GM03348 (cell line): ENCODE measurements around the gene IGF2BP2.
"Not testable (repeated sequence)": the region's sequence is repeated elsewhere in the genome, so short reads cannot be mapped to it uniquely, and the experiment has no call there.

Source experiments
- DNase-seq: peaks from one replicate; pipeline ENCODE4 v3.0.0; 2012; ENCODE audit warnings: low spot score

The IGF2BP2 gene

DNA sequence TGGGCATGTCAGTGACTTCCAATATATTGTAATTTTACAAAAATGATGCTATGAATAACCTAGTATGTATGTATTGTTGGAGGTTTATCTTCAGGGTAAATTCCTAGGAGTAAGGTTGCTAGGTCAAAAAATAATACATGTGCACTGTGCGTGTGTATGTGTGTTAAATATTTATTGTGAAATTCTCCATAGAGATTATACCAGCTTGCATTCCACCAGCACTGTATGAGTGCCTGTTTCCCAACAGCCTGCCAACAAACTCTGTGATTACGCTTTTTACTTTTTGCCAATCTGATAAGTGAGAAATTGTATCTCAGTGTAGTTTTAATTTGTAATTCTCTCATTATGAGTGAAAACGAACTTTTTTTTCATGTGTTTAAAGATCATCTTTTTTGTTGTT, 12.6 kb upstream of the IGF2BP2 start:
- peak; percentile 26 for DNase-seq

- no peak for DNase-seq
Measured at GRCh38 chr3:185831990-185832389, 7.1 kb upstream of the IGF2BP2 start.

GRCh38 chr3:185831195-185831594, 6.4 kb upstream of the IGF2BP2 start:
- no peak for DNase-seq

GRCh38 chr3:185830018-185830797, 5.4 kb upstream of the IGF2BP2 start:
- DNase-seq, result no peak

DNA sequence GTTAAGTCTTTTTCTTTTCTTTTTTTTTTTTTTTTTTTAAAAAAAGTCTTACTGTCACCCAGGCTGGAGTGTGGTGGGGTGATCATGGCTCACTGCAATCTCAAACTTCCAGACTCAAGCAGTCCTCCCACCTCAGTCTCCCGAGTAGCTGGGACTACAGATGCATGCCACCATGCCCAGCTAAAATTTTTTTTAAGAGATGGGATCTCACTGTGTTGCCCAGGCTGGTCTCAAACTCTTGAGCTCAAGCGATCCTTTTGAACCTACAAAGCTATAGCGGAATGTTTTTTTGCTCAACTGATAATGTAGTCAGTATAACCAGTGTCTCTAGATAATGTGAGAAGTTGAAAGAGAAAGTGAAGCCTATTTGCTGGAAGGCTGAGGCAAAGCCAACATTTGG, 3.9 kb upstream of the IGF2BP2 start:
- DNase-seq, result no peak

- DNase-seq, result no peak
Measured at GRCh38 chr3:185827595-185828344, 2.9 kb upstream of the IGF2BP2 start.

DNA sequence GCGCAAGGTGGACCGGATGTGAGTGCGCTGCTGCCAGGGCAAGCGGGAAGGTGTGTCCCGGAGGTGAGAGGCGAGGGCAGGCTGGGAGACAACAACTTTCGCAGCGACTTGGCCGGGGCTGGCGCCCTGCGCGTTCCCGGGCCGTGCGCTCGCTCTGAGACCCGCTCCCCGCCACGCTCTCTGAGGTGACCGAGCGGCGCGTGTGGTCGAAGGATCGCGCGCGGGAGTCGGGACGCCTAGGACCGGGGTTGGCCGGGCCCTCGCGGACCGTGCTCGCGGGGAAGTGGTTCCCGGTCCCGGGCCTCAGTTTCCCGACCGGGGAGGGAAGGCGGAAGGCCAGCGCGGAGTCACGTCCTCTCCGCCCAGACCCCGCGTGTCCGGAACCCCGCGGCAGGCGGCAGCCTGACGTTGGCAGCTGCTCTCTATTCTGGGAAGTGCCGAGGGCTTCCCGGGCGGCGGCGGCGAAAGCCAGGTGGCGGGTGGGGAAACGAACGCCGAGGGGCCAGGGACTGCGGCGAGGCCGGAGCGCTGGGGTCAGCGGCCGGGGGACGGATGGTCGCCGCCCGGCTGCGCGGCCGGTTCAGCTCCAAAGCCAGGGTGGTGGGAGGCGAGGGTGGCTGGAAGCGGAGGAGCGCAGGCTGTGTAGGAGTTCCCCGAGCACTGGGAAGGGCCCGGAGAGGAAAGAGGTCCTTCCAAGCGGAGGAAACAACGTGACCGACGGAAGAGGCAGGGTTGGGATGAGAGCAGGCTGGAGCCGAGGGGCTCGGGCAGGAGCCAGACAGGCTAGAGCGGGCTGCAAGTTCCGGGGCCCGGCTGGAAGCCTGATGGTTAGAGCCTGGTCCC, 1.0 kb upstream of the IGF2BP2 start:
- peak; percentile 70 for DNase-seq

DNA sequence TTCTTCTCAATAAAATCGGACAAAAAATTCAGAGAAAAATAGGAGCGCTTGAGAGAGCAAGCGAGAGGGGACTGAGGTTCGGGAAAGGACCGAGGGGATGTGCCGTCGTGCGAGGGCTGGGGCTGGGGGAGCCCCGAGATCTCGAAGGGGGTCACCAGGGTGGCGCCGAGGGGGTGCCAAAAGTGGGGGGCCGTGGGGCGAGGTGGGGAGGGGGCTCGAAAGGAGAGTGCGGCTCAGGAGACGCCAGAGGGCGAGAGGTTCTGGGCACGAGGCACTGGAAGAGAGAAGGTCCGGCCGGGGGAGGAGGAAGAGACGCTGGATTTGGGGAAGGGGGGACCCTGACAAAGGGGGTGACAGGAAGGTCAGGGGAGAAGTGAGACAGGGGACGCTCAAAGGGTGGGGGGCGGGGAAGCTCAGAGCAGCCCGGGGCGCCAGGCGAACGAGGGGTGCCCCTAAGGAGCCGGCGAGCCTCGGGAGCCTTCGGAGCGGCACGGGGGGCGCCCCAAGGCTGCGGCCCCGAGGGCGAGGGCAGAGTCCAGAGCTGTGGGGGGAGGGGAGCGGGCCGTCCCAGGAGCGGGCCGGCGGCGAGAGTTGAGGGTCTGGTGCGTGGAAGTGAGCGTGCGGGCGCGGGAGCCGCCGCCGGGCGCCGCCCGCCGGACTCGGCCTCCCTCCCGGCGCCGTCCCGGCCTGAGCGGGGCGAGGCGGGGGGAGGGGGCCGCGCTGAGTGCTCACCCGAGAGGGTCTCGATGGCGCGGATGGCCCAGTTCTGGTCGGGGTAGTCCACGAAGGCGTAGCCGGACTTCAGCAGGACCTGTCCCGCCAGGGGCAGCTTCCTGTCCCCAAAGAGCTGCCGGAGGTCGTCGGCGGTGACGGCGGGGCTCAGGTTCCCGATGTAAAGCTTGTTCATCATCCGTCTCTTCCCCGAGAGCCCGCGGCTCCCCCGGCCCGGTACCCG, 514 bp downstream of the IGF2BP2 start:
- DNase-seq, result peak; percentile 63

- DNase-seq, result peak; percentile 71
Measured at GRCh38 chr3:185823078-185824044, 1.5 kb downstream of the IGF2BP2 start.

DNA sequence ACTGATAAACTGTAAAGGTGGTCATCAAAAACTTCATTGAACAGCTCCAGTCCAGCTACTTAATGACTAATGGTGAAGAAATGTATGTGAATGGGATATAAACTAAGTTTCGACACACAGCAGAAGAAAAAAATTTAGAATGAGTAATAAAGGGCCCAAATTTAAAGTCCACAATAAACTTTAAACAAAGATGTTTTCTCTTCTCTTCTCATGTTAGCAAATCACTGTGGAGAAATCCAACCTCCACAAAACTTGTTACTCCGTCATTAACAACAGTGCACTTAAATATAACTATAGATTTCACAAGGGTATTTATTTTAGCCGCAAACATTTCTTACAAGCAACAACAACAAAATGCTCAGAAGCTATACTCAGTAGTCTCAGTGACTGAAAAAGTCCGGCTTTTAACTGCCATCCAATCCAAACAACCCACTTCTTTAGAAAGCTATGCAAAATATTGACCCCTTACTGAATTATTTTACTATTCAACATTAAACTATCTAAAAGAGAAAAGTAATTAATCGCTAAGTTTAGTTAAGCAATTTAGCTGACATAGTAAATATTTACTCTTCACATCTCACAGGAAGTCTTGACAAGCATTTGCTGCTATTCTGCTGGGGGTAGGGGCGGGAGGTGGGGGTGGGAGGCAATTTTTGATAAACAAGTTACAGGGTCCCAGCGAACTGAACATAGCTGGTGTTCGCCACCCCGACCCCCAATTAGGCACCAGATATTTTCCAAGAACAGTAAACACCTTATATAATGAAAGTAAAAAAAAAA, 2.4 kb downstream of the IGF2BP2 start:
- peak; percentile 29 for DNase-seq

- peak; percentile 72 for DNase-seq
Measured at GRCh38 chr3:185820973-185821758, 3.7 kb downstream of the IGF2BP2 start.

DNA sequence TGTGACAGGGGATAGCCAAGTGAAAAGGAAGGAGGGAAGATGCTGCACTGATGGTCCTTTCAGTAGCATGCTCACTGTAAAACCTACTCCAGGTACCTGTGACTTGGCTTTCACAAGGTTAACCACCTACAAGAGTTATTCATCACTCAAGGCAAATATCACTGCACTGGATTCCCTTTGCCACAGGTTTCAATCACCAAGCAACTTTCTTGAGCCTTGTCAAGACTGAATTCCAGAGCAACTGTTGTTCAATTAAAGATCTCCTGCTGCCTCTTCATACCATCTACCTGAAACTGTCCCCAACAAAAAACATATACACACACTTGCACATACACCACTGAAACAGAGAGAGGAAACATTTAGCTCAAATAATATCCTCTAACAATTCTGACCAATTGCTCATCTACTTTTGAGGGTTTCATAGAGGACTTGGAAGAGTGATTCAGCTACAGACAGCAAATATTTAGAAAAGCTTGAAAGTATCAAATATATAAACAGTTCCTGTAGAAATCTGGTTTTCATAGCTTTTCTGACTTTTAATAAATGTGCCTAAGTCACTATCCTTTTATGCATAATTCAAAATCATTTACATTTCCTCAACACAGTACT, 6.5 kb downstream of the IGF2BP2 start:
- no peak for DNase-seq

DNA sequence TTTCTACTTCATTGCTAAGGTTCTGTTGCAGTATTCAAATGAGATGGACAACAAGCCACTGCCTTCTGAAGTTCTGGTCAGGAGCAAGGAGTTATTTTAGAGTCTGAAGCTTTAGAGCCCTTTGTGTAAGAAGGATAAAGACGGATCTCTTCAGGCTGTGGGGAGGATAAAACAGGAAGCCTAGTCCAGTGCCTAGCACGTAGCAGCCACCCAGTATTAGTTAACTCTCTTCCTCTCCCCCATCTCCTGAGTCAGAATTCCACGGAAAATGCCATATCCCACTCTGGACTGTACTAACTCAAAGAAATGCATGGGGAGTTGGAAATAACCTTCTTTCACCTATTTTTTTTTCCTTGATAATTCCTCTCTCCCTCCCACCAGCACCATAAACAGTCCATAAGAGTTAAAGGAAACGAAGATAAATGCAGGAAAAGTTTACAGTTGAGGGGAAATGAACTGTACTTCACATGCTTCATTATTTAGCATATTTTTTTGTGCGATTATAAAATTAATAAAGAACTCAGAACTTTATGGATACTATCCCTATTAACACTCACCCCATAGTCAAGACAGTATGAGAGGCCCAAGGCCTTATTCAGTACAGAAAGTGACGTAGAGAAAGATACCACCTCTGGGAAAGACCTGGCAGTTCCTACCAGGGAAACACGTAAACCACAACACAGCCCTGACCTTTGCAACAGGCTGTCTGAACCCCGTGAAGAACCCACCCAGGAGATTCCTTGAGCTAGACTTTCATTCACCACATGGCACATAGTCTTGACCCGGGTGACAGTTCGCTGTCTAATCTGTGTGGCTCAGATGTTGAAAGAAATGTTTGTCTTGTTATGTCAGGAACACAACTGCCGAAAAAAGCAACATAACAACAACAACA, 9.2 kb downstream of the IGF2BP2 start:
- no peak for DNase-seq

GRCh38 chr3:185813691-185814215, 11.1 kb downstream of the IGF2BP2 start:
- DNase-seq, result peak; percentile 66

DNA sequence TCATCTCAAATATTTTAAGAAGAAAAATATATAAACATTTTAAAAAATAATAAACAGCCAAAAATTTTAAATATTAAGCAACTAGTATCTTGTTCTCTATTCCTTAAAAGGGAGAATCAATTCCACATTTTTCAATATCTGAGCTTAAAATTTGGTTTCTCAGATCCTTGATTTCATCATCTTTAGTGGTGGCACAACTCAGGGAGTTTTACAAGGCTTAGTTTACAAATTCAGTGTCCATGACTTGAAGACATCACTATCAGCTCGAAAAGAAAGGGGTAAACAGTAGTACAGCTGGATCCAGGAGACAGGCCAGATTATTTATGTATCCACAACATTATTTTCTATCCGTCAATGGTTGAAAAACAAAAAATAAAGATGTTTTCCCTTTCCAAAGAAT, 11.6 kb downstream of the IGF2BP2 start:
- DNase-seq, result peak; percentile 36

GRCh38 chr3:185807445-185808068, 17.3 kb downstream of the IGF2BP2 start:
- peak; percentile 29 for DNase-seq

DNA sequence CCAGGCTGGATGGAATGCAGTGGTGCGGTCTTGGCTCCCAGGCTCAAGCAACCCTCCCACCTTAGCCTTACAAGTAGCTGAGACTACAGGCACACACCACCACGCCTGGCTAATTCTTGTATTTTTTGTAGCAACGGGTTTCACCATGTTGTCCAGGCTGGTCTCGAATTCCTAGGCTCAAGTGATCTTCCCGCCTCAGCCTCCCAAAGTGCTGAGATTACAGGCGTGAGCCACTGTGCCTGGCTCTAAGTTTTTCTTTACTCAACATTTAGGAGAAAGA, 26.1 kb downstream of the IGF2BP2 start:
- DNase-seq, result not testable (repeated sequence)
